Mesothelial cell of epicardium (in vitro differentiated cells): ENCODE results near the gene TLE7. TPM values are rescaled to one million over a fixed set of nuclear protein-coding genes. Genes with fewer than 3 reads are reported as not detected.

ENCODE experiments used
- DNase-seq, 2 experiments: peaks; one replicate each; pipeline ENCODE4 v3.0.0; 2021; ENCODE audit warnings: low spot score in 2 of 2; ENCODE audit not compliant: unreplicated experiment in 2 of 2
- H3K27ac Mint-ChIP-seq: 2 replicates; pipeline ENCODE4 v1.8.0; 2021; ENCODE audit warnings: mixed read lengths
- H3K27me3 Mint-ChIP-seq: 2 replicates; pipeline ENCODE4 v1.8.0; 2021; ENCODE audit warnings: low read depth, mixed read lengths
- H3K36me3 Mint-ChIP-seq: 2 replicates; pipeline ENCODE4 v1.8.0; 2021; ENCODE audit warnings: mixed read lengths
- H3K4me1 Mint-ChIP-seq: 2 replicates; pipeline ENCODE4 v1.8.0; 2021; ENCODE audit warnings: mixed read lengths
- H3K4me3 Mint-ChIP-seq: 2 replicates; pipeline ENCODE4 v1.8.0; 2021; ENCODE audit warnings: mild to moderate bottlenecking, moderate library complexity, mixed read lengths
- H3K9me3 Mint-ChIP-seq: 2 replicates; pipeline ENCODE4 v1.8.0; 2021; ENCODE audit warnings: mixed read lengths
- total RNA-seq: library from RNA; stranded (reverse); gene quantifications from 3 replicates; pipeline ENCODE4 v1.2.1, GENCODE V29; 2021
- TF ChIP-seq, protein P1 (sequence below): fragments of 200-600 bp; sonication (generic); IDR thresholded peaks from one replicate; pipeline ENCODE4 v1.5.0; 2021; ENCODE audit warnings: antibody characterized with exemption; ENCODE audit not compliant: unreplicated experiment

The TLE7 gene
- total RNA-seq, 1 donor from 2014 or later = not detected

DNA sequence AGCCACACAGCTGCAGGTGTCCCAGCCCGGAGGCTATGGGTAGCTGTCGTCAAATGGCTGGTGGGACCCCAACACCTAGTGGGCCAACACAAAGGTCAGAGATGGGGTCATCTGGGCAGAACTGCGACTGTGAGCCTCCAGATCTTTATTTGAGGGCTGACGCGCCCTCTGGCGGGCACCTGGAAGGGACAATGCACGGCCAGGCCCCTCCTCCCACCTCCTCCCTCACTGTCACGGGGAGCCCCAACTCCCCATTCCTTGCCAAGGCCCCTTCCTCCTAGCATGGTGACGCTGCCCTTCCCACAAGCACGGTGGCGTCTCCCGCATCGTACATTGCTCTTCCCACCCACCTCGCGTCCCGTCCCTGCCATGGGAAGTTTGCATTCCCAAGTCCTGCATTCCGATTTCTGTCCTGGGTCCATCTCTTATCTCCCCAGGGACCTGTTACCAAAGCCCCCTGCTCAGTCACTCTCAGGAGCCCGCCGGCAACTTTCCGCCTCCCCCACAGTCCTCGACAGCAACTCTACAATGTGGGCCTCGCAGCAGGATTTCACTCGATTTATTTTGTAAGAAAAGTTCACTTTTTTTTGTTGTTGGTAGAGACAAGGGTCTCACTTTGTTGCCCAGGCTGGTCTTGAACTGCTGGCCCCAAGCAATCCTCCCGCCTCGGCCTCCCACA is 1.0 kb downstream of the TLE7 start:
- Mint-ChIP-seq H3K27me3 (peaks cover 46% of the 10 kb centered on the region), H3K36me3 (peaks cover 11% of the 10 kb centered on the region), H3K4me1 (no peaks in the 10 kb centered on the region), H3K27ac (no peak overlapping the region), H3K9me3 (peaks cover 20% of the 10 kb centered on the region), H3K4me3 (no peak overlapping the region)
- DNase-seq = no peak
- TF ChIP-seq, protein P1, sequence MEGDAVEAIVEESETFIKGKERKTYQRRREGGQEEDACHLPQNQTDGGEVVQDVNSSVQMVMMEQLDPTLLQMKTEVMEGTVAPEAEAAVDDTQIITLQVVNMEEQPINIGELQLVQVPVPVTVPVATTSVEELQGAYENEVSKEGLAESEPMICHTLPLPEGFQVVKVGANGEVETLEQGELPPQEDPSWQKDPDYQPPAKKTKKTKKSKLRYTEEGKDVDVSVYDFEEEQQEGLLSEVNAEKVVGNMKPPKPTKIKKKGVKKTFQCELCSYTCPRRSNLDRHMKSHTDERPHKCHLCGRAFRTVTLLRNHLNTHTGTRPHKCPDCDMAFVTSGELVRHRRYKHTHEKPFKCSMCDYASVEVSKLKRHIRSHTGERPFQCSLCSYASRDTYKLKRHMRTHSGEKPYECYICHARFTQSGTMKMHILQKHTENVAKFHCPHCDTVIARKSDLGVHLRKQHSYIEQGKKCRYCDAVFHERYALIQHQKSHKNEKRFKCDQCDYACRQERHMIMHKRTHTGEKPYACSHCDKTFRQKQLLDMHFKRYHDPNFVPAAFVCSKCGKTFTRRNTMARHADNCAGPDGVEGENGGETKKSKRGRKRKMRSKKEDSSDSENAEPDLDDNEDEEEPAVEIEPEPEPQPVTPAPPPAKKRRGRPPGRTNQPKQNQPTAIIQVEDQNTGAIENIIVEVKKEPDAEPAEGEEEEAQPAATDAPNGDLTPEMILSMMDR = no peak

DNA sequence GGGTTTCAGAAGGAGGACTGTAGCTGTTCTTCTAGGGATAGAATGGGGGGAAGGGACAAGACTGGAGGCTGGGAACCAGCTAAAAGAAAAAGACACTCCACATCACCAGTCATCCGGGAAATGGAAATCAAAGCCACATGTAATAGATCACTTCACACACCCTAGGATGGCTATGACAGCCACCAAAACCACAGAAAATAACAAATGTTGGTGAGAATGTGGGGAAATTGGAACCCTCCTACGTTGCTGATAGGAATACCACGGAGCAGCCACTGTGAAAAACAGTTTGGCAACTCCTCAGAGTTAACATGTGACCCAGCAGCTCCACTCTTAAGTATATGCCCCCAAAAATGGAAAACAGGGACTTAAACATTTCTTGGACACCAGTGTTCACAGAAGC is 2.3 kb downstream of the TLE7 start:
- Mint-ChIP-seq H3K4me3 (no peak overlapping the region), H3K36me3 (peaks cover 6% of the 10 kb centered on the region), H3K4me1 (no peaks in the 10 kb centered on the region), H3K27me3 (peaks cover 53% of the 10 kb centered on the region), H3K27ac (no peak overlapping the region), H3K9me3 (peaks cover 10% of the 10 kb centered on the region)
- TF ChIP-seq, protein P1 = no peak
- DNase-seq = no peak

DNA sequence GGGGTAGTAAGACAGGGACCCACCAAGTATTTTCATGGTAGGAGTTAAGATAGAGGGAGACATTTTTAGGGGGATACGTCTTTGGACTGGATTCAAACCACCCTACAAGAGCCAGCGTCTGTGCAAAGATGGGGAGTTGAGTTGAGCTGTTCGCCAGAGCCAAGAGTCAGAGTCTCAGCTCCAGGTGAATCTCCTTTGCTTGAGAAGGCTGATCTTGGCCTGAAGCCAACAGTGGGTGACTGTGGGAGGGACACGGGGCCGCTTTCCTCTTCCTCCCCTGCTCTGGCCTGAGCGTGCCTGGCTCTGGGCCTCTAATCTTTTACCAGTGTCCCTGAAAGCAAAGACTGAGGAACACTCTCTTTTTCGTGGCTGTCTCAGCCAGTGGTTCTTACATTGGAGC is 5.4 kb downstream of the TLE7 start:
- no peaks in the 10 kb centered on the region for H3K9me3 Mint-ChIP-seq
- DNase-seq = no peak
- H3K27ac Mint-ChIP-seq = no peak overlapping the region
- H3K36me3 Mint-ChIP-seq = no peaks in the 10 kb centered on the region
- peaks cover 72% of the 10 kb centered on the region for H3K27me3 Mint-ChIP-seq
- H3K4me1 Mint-ChIP-seq = no peaks in the 10 kb centered on the region
- no peak overlapping the region for H3K4me3 Mint-ChIP-seq
- TF ChIP-seq, protein P1 = no peak

DNA sequence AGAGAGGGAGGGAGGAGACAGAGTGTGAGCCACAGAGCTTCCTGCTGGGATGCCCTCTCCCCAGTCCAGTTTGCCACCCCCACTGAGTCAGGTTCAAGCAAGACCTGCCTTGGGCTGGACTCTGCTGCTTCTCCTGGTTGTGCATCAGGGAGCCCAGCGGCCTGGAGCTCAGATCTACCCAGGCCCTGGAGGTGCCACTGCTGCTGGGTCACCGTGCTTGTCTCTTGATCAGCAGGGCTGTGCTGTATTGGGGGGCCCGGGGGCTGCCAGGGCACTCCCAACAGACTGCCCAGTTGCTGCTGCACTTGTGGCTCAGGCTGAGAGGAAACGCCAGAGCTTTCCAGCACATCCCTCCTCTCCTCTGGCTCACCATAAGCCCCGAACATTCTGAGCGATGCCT is 8.9 kb downstream of the TLE7 start:
- Mint-ChIP-seq H3K9me3 (peaks cover 3% of the 10 kb centered on the region), H3K36me3 (no peaks in the 10 kb centered on the region), H3K4me3 (no peak overlapping the region), H3K27me3 (peaks cover 72% of the 10 kb centered on the region), H3K27ac (no peak overlapping the region), H3K4me1 (no peaks in the 10 kb centered on the region)
- DNase-seq = no peak
- TF ChIP-seq, protein P1 = no peak

DNA sequence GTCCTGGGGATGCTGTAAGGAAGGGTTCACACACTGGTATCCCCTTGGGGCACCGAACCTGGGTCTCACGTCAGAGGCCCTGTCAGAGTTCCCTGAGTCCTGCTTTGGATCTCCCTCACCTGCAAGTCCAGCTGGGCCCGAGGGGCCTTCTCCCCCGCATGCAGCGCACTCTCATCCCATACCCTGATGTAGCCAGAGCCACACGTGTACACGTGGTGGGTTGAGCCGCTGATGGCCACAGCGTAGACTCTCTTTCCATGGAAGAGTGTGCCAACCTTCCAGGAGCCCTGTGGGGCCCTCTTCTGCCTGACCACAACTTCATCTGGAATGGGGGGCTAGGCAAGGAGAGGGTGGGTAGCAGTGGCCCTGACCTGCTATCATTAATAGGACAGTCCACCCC is 9.9 kb downstream of the TLE7 start:
- Mint-ChIP-seq H3K9me3 (peaks cover 3% of the 10 kb centered on the region), H3K36me3 (no peaks in the 10 kb centered on the region), H3K4me1 (no peaks in the 10 kb centered on the region), H3K4me3 (no peak overlapping the region), H3K27ac (no peak overlapping the region), H3K27me3 (peaks cover 68% of the 10 kb centered on the region)
- TF ChIP-seq, protein P1 = no peak
- no peak for DNase-seq

DNA sequence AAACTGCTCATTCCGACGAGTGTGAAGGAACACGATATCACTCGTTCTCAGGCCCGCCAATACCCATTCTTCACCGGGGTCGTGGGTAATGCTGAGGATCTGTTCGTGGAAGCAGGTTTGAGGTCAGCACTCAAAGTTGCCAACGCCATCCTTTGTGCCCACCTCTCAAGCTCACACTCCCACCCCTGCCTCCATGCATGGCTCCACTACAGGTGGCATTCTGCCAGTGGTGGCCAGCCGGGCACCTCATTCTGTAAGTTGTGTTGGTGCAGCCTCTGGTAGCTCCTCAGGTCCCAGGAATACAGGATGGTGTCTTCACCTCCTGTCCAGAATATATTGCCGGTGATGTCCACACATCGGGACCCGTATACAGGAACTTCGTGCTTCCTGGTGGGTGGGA is 10.7 kb downstream of the TLE7 start:
- Mint-ChIP-seq H3K36me3 (no peaks in the 10 kb centered on the region), H3K27ac (no peak overlapping the region), H3K4me3 (no peak overlapping the region), H3K4me1 (peaks cover 5% of the 10 kb centered on the region), H3K9me3 (peaks cover 3% of the 10 kb centered on the region), H3K27me3 (peaks cover 69% of the 10 kb centered on the region)
- TF ChIP-seq, protein P1 = no peak
- no peak for DNase-seq
